K562 (cell line): ENCODE measurements around the gene PRDX2. TPM values are rescaled to one million over a fixed set of nuclear protein-coding genes. Genes with fewer than 3 reads are reported as not detected.

ENCODE experiments used
- CHD7 ChIP-seq: fragments of 200-600 bp; sonication (generic); IDR thresholded peaks from one replicate; pipeline ENCODE4 v1.6.1; 2012; ENCODE audit warnings: mild to moderate bottlenecking, low read depth, low read length, inconsistent platforms
- MGA ChIP-seq: fragments of 450-650 bp; IDR thresholded peaks from 2 replicates; pipeline ENCODE4 v1.6.1; 2016; ENCODE audit warnings: mild to moderate bottlenecking, moderate library complexity
- NUFIP1 ChIP-seq: fragments of 450-650 bp; IDR thresholded peaks from 2 replicates; pipeline ENCODE4 v1.6.1; 2018; ENCODE audit not compliant: partially characterized antibody
- polyA plus RNA-seq, 8 experiments: library from polyadenylated mRNA; depleted of rRNA in 4 of 8; stranded (reverse) in 5 of 8; unstranded in 3 of 8; fragments of >200 nt; fragmentation: Nextera tagmentation in 2 of 8; fragmentation: Illumina TruSeq in 1 of 8; extraction: Ambion mirVana in 2 of 8; extraction: Trizol in 1 of 8; gene quantifications; 2 replicates each; pipeline versions ENCODE4 v1.2.1 to v1.2.3, GENCODE V29; 2011 to 2014; ENCODE audit warnings: inconsistent platforms in 1 of 8, missing spikeins in 1 of 8
- total RNA-seq, 7 experiments: library from RNA; depleted of rRNA in 6 of 7; stranded (reverse); fragments of >200 nt in 6 of 7; fragmentation: Illumina TruSeq in 2 of 7; extraction: Trizol in 2 of 7; gene quantifications; 2 replicates each; pipeline versions ENCODE4 v1.2.1 to v1.2.3, GENCODE V29; 2011 to 2021; ENCODE audit warnings: low replicate concordance in 1 of 7

The PRDX2 gene
- total and polyA plus RNA-seq, 9 of the 15 experiments (the other 6 are each of a cell fraction or from before 2014, with no cell fraction given): 206 to 1,183 (median 415) TPM

- TF ChIP-seq CHD7 (peak; percentile 54), NUFIP1 (no peak), MGA (peak; percentile 83)
Measured at GRCh38 chr19:12793290-12794195, 8.1 kb downstream of the PRDX2 start (continued).
